B cell (primary cell): ENCODE measurements around the gene ATAD5.

Experiments used
- CTCF ChIP-seq: fragments of 200-600 bp; IDR thresholded peaks from one replicate; pipeline ENCODE4 v1.8.0; 2022; ENCODE audit warnings: antibody characterized with exemption, mild to moderate bottlenecking
- EZH2 ChIP-seq: IDR thresholded peaks from 2 replicates; pipeline ENCODE4 v1.6.1; 2012; ENCODE audit warnings: borderline replicate concordance, low read depth, mild to moderate bottlenecking, moderate library complexity, low read length; ENCODE audit not compliant: insufficient read depth, poor library complexity, severe bottlenecking

- no peak for TF ChIP-seq CTCF
- TF ChIP-seq EZH2, result no peak
These were observed 30.1 kb upstream of the ATAD5 start for GRCh38 chr17:30801671-30802070.
